Erythroblast (primary cell): Measurements from ENCODE around the gene RRAS2.

ENCODE experiments used
- GATA1 ChIP-seq: IDR thresholded peaks from 2 replicates; pipeline ENCODE4 v1.6.1; 2011; ENCODE audit warnings: low read depth, mild to moderate bottlenecking, control low read depth, low read length, moderate library complexity
- POLR2A ChIP-seq: IDR thresholded peaks from 2 replicates; pipeline ENCODE4 v1.6.1; 2011; ENCODE audit warnings: mild to moderate bottlenecking, low read length

DNA sequence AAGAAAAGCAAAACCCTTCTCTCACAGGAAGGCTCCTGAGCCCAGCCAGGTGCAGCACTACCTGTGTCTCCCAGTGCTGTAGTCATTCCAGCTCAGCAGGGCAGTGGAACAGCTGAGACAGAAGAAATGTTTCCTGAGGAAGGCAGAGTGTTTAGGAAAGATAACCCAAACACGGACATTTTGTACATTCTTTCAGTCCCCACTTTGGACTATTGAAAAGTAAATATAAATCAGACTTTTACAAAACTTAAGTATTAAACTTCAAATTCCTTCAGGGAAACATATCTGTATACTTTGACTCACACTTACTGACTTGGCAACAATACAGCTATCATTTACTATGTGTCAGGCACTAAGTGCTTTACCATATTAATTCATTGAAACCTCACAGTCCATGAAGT is 40.4 kb downstream of the RRAS2 start:
- TF ChIP-seq POLR2A (no peak), GATA1 (no peak)
